Measurements from ENCODE around the gene AQP6.

The AQP6 gene

GRCh38 chr12:49957570-49957967 is 15.2 kb upstream of the AQP6 start:
- no peak for DNase-seq

GRCh38 chr12:49959685-49960473 is 12.9 kb upstream of the AQP6 start:
- no peak for DNase-seq

GRCh38 chr12:49960474-49961110 is 12.2 kb upstream of the AQP6 start:
- DNase-seq: no peak

- DNase-seq: no peak
Measured at GRCh38 chr12:49961111-49961922, 11.4 kb upstream of the AQP6 start, which contains the start of gene AQP5. AQP5 (plus strand) TSS chr12:49961872; CDS start chr12:49962018, 146 bp downstream.

GRCh38 chr12:49961993-49962764 is 10.6 kb upstream of the AQP6 start:
- no peak for DNase-seq

GRCh38 chr12:49962861-49963765 is 9.6 kb upstream of the AQP6 start:
- no peak for DNase-seq

GRCh38 chr12:49963976-49964815 is 8.6 kb upstream of the AQP6 start:
- no peak for DNase-seq

GRCh38 chr12:49964849-49965624 is 7.7 kb upstream of the AQP6 start:
- DNase-seq: no peak

GRCh38 chr12:49965836-49966235 is 6.9 kb upstream of the AQP6 start:
- no peak for DNase-seq

- no peak for DNase-seq
Measured at GRCh38 chr12:49966511-49967041, 6.2 kb upstream of the AQP6 start.

- peak; percentile 58 for DNase-seq
Measured at GRCh38 chr12:49967042-49967776, 5.5 kb upstream of the AQP6 start.

GRCh38 chr12:49967777-49968250 is 4.9 kb upstream of the AQP6 start:
- no peak for DNase-seq

GRCh38 chr12:49968471-49968870 is 4.3 kb upstream of the AQP6 start:
- no peak for DNase-seq

- DNase-seq: no peak
Measured at GRCh38 chr12:49969027-49969426, 3.7 kb upstream of the AQP6 start.

- DNase-seq: no peak
Measured at GRCh38 chr12:49969651-49970429, 2.9 kb upstream of the AQP6 start.

- no peak for DNase-seq
Measured at GRCh38 chr12:49970658-49971057, 2.1 kb upstream of the AQP6 start.

- DNase-seq: no peak
Measured at GRCh38 chr12:49971141-49971540, 1.6 kb upstream of the AQP6 start.

- no peak for DNase-seq
Measured at GRCh38 chr12:49972129-49972528, 618 bp upstream of the AQP6 start.
